GM23338 (cell line): Measurements from ENCODE around the gene ADGRG4. TPM values are rescaled to one million over a fixed set of nuclear protein-coding genes. Genes with fewer than 3 reads are reported as not detected.

Source experiments
- ATAC-seq: fragments of 200-7000 bp; cut with Tn5 transposase; 3 replicates; pipeline ENCODE4 v1.9.1; 2020
- DNase-seq: peaks from one replicate; pipeline ENCODE4 v3.0.0-alpha.2; 2015; ENCODE audit warnings: low spot score
- H2AFZ ChIP-seq: fragments of 200-600 bp; sonication (generic); 2 replicates; pipeline ENCODE4 v1.8.0; 2016; ENCODE audit warnings: antibody characterized with exemption, mild to moderate bottlenecking, moderate library complexity
- H3F3A ChIP-seq: fragments of 200-600 bp; sonication (generic); replicated peaks from 2 replicates; pipeline ENCODE4 v1.8.0; 2017; ENCODE audit warnings: antibody characterized with exemption, mixed run types, low read depth
- H3K27ac ChIP-seq: fragments of 200-600 bp; sonication (generic); 2 replicates; pipeline ENCODE4 v1.6.1; 2016; ENCODE audit warnings: low read depth
- H3K27me3 ChIP-seq: fragments of 200-600 bp; sonication (generic); 2 replicates; pipeline ENCODE4 v1.8.0; 2016; ENCODE audit warnings: mild to moderate bottlenecking, mixed run types, moderate library complexity; ENCODE audit not compliant: insufficient read depth
- H3K36me3 ChIP-seq: fragments of 200-600 bp; sonication (generic); 2 replicates; pipeline ENCODE4 v1.8.0; 2016; ENCODE audit warnings: mild to moderate bottlenecking; ENCODE audit not compliant: insufficient read depth
- H3K4me1 ChIP-seq: fragments of 200-600 bp; sonication (generic); 2 replicates; pipeline ENCODE4 v1.8.0; 2016; ENCODE audit warnings: mild to moderate bottlenecking, moderate library complexity; ENCODE audit not compliant: insufficient read depth
- H3K4me2 ChIP-seq: fragments of 200-600 bp; sonication (generic); 2 replicates; pipeline ENCODE4 v1.7.1; 2017; ENCODE audit warnings: mixed run types
- H3K4me3 ChIP-seq: fragments of 200-600 bp; sonication (generic); 2 replicates; pipeline ENCODE4 v1.6.1; 2016; ENCODE audit warnings: mixed run types
- H3K79me2 ChIP-seq: fragments of 200-600 bp; sonication (generic); replicated peaks from 2 replicates; pipeline ENCODE4 v1.8.0; 2017; ENCODE audit warnings: mild to moderate bottlenecking; ENCODE audit not compliant: insufficient read depth
- H3K9me2 ChIP-seq: fragments of 200-600 bp; sonication (generic); 2 replicates; pipeline ENCODE4 v1.8.0; 2017; ENCODE audit not compliant: insufficient read depth
- H4K20me1 ChIP-seq: fragments of 200-600 bp; sonication (generic); replicated peaks from 2 replicates; pipeline ENCODE4 v1.8.0; 2017; ENCODE audit warnings: mild to moderate bottlenecking; ENCODE audit not compliant: insufficient read depth
- H3K27ac Mint-ChIP-seq: 2 replicates; pipeline ENCODE4 v1.8.0; 2020; ENCODE audit warnings: inconsistent platforms, mild to moderate bottlenecking, moderate library complexity, mixed read lengths
- H3K27me3 Mint-ChIP-seq: 3 replicates; pipeline ENCODE4 v1.8.0; 2022; ENCODE audit warnings: low read depth, mild to moderate bottlenecking, moderate library complexity, mixed read lengths, inconsistent platforms; ENCODE audit not compliant: insufficient read depth, poor library complexity
- H3K36me3 Mint-ChIP-seq: 3 replicates; pipeline ENCODE4 v1.8.0; 2021; ENCODE audit warnings: low read depth, mild to moderate bottlenecking, inconsistent platforms, moderate library complexity, mixed read lengths
- H3K4me1 Mint-ChIP-seq: 3 replicates; pipeline ENCODE4 v1.8.0; 2020; ENCODE audit warnings: mild to moderate bottlenecking, inconsistent platforms, mixed read lengths
- H3K4me3 Mint-ChIP-seq: 3 replicates; pipeline ENCODE4 v1.8.0; 2021; ENCODE audit warnings: moderate library complexity, mild to moderate bottlenecking, inconsistent platforms, mixed read lengths
- H3K9me3 Mint-ChIP-seq: 3 replicates; pipeline ENCODE4 v1.8.0; 2020; ENCODE audit warnings: moderate library complexity, mild to moderate bottlenecking, inconsistent platforms, mixed read lengths
- CREB1 ChIP-seq: fragments of 250-450 bp; sonication (Bioruptor Pico); IDR thresholded peaks from 2 replicates; pipeline ENCODE4 v1.5.0; 2020; ENCODE audit warnings: low read depth, mild to moderate bottlenecking, moderate library complexity
- ETS1 ChIP-seq: IDR thresholded peaks from 2 replicates; pipeline ENCODE4 v1.6.1; 2016; ENCODE audit warnings: antibody characterized with exemption
- EZH2 ChIP-seq: fragments of 200-600 bp; sonication (generic); IDR thresholded peaks from one replicate; pipeline ENCODE4 v1.8.0; 2017; ENCODE audit warnings: antibody characterized with exemption, mild to moderate bottlenecking, low read depth; ENCODE audit not compliant: unreplicated experiment
- EZH2phosphoT487 ChIP-seq: fragments of 200-600 bp; sonication (generic); IDR thresholded peaks from one replicate; pipeline ENCODE4 v1.8.1; 2018; ENCODE audit warnings: antibody characterized with exemption; ENCODE audit not compliant: unreplicated experiment
- JUNB ChIP-seq: IDR thresholded peaks from one replicate; pipeline ENCODE4 v1.6.1; 2016; ENCODE audit warnings: antibody characterized with exemption; ENCODE audit not compliant: unreplicated experiment
- NANOG ChIP-seq: IDR thresholded peaks from 2 replicates; pipeline ENCODE4 v1.6.1; 2016; ENCODE audit warnings: antibody characterized with exemption, borderline replicate concordance
- POLR2AphosphoS5 ChIP-seq: IDR thresholded peaks from 2 replicates; pipeline ENCODE4 v1.6.1; 2016; ENCODE audit warnings: antibody characterized with exemption, low read depth
- STAT1 ChIP-seq: IDR thresholded peaks from one replicate; pipeline ENCODE4 v1.6.1; 2016; ENCODE audit warnings: antibody characterized with exemption; ENCODE audit not compliant: unreplicated experiment
- ZNF114 ChIP-seq: fragments of 250-450 bp; sonication (Bioruptor Pico); IDR thresholded peaks from 2 replicates; pipeline ENCODE4 v1.5.0; 2020; ENCODE audit warnings: mild to moderate bottlenecking, moderate library complexity
- ZNF331 ChIP-seq: fragments of 250-450 bp; sonication (Bioruptor Pico); IDR thresholded peaks from 2 replicates; pipeline ENCODE4 v1.5.0; 2020; ENCODE audit warnings: low read depth, mild to moderate bottlenecking, moderate library complexity
- ZNF462 ChIP-seq: fragments of 250-450 bp; sonication (Bioruptor Pico); IDR thresholded peaks from 2 replicates; pipeline ENCODE4 v1.5.0; 2020; ENCODE audit warnings: mild to moderate bottlenecking, moderate library complexity
- polyA plus RNA-seq: library from polyadenylated mRNA; unstranded; fragments of >200 nt; fragmentation: Nextera tagmentation; extraction: Ambion mirVana; gene quantifications from 2 replicates; pipeline ENCODE4 v1.2.1, GENCODE V29; 2016
- total RNA-seq: library from RNA; depleted of rRNA; stranded (reverse); fragments of >200 nt; shearing (Covaris generic); gene quantifications from 2 replicates; pipeline ENCODE4 v1.2.3, GENCODE V29; 2014
- TF ChIP-seq, protein P1 (sequence below): IDR thresholded peaks from one replicate; pipeline ENCODE4 v1.6.1; 2018; ENCODE audit warnings: antibody characterized with exemption; ENCODE audit not compliant: unreplicated experiment
- TF ChIP-seq, protein P2 (sequence below), 2 experiments: fragments of 200-600 bp in 1 of 2; sonication (generic) in 1 of 2; conservative IDR thresholded peaks; 2 replicates each; pipeline versions ENCODE4 v1.5.1 to v1.6.1; 2016 to 2017; ENCODE audit warnings: antibody characterized with exemption in 2 of 2, low read depth in 2 of 2, mild to moderate bottlenecking in 2 of 2, moderate library complexity in 1 of 2

Gene ADGRG4
- total and polyA plus RNA-seq, 2 experiments from 2014 or later, result not detected

DNA sequence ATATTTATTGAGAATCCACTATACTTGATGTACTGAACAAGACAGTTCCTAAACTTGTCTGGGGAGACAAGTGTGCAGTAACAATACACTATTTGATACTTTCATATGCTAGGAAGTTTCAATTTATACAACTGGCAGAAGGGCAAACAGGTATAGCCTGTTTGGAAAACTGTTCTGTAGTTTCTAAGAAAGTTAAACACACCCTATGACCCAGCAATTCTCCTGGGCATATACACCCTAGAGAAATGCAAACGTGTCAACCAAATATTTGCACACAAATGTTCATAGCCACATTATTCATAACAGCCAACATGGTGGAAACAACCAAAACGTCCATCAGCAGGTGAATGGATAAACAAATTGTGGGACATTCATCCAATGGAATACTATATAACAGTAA is 123.0 kb downstream of the ADGRG4 start:
- ATAC-seq, result no peak
- H3K9me2 ChIP-seq, result no peaks in the 10 kb centered on the region
- H3K36me3 ChIP-seq, result no peaks in the 10 kb centered on the region
- H3K27me3 ChIP-seq, result no peaks in the 10 kb centered on the region
- Mint-ChIP-seq H3K27me3 (no peaks in the 10 kb centered on the region), H3K9me3 (no peaks in the 10 kb centered on the region), H3K36me3 (no peaks in the 10 kb centered on the region), H3K4me3 (no peak overlapping the region), H3K27ac (no peak overlapping the region), H3K4me1 (no peaks in the 10 kb centered on the region)
- H3F3A ChIP-seq, result no peaks in the 10 kb centered on the region
- no peaks in the 10 kb centered on the region for H3K79me2 ChIP-seq
- TF ChIP-seq ETS1 (no peak), EZH2 (no peak), ZNF114 (no peak), EZH2phosphoT487 (no peak), STAT1 (no peak), ZNF462 (no peak), CREB1 (CRISPR knock-in tag) (no peak), ZNF331 (CRISPR knock-in tag) (no peak), POLR2AphosphoS5 (no peak), NANOG (no peak), JUNB (no peak)
- TF ChIP-seq, protein P1, sequence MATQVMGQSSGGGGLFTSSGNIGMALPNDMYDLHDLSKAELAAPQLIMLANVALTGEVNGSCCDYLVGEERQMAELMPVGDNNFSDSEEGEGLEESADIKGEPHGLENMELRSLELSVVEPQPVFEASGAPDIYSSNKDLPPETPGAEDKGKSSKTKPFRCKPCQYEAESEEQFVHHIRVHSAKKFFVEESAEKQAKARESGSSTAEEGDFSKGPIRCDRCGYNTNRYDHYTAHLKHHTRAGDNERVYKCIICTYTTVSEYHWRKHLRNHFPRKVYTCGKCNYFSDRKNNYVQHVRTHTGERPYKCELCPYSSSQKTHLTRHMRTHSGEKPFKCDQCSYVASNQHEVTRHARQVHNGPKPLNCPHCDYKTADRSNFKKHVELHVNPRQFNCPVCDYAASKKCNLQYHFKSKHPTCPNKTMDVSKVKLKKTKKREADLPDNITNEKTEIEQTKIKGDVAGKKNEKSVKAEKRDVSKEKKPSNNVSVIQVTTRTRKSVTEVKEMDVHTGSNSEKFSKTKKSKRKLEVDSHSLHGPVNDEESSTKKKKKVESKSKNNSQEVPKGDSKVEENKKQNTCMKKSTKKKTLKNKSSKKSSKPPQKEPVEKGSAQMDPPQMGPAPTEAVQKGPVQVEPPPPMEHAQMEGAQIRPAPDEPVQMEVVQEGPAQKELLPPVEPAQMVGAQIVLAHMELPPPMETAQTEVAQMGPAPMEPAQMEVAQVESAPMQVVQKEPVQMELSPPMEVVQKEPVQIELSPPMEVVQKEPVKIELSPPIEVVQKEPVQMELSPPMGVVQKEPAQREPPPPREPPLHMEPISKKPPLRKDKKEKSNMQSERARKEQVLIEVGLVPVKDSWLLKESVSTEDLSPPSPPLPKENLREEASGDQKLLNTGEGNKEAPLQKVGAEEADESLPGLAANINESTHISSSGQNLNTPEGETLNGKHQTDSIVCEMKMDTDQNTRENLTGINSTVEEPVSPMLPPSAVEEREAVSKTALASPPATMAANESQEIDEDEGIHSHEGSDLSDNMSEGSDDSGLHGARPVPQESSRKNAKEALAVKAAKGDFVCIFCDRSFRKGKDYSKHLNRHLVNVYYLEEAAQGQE, result no peak
- TF ChIP-seq, protein P2, sequence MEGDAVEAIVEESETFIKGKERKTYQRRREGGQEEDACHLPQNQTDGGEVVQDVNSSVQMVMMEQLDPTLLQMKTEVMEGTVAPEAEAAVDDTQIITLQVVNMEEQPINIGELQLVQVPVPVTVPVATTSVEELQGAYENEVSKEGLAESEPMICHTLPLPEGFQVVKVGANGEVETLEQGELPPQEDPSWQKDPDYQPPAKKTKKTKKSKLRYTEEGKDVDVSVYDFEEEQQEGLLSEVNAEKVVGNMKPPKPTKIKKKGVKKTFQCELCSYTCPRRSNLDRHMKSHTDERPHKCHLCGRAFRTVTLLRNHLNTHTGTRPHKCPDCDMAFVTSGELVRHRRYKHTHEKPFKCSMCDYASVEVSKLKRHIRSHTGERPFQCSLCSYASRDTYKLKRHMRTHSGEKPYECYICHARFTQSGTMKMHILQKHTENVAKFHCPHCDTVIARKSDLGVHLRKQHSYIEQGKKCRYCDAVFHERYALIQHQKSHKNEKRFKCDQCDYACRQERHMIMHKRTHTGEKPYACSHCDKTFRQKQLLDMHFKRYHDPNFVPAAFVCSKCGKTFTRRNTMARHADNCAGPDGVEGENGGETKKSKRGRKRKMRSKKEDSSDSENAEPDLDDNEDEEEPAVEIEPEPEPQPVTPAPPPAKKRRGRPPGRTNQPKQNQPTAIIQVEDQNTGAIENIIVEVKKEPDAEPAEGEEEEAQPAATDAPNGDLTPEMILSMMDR (conservative IDR thresholded peaks at IDR 0.05; ENCODE audit: low read depth in 2 of 2), result no peak
- no peak overlapping the region for H3K4me3 ChIP-seq
- DNase-seq, result no peak
- no peak overlapping the region for H3K4me2 ChIP-seq
- no peaks in the 10 kb centered on the region for H3K4me1 ChIP-seq
- no peak overlapping the region for H2AFZ ChIP-seq
- no peaks in the 10 kb centered on the region for H4K20me1 ChIP-seq
- H3K27ac ChIP-seq, result no peak overlapping the region
